Measurements from ENCODE around the gene IQCK.

IQCK gene

GRCh38 chr16:19841184-19841583 is 123.1 kb downstream of the IQCK start:
- FAIRE-seq: no peak

- no peak for FAIRE-seq
Measured at GRCh38 chr16:19842426-19843157, 124.5 kb downstream of the IQCK start.

GRCh38 chr16:19843371-19843770 is 125.3 kb downstream of the IQCK start:
- FAIRE-seq: no peak

- FAIRE-seq: no peak
Measured at GRCh38 chr16:19844945-19845641, 127.0 kb downstream of the IQCK start.

GRCh38 chr16:19846436-19846835 is 128.4 kb downstream of the IQCK start:
- FAIRE-seq: no peak

- FAIRE-seq: no peak
Measured at GRCh38 chr16:19848756-19849155, 130.7 kb downstream of the IQCK start.

GRCh38 chr16:19850131-19850817 is 132.2 kb downstream of the IQCK start:
- no peak for FAIRE-seq

GRCh38 chr16:19851476-19851875 is 133.4 kb downstream of the IQCK start:
- FAIRE-seq: no peak

- FAIRE-seq: no peak
Measured at GRCh38 chr16:19853132-19853741, 135.2 kb downstream of the IQCK start.

GRCh38 chr16:19853742-19854542 is 135.9 kb downstream of the IQCK start:
- no peak for FAIRE-seq

- no peak for FAIRE-seq
Measured at GRCh38 chr16:19854543-19854876, 136.4 kb downstream of the IQCK start.

GRCh38 chr16:19856120-19856519 is 138.0 kb downstream of the IQCK start:
- no peak for FAIRE-seq

- FAIRE-seq: no peak
Measured at GRCh38 chr16:19857593-19858339, 139.7 kb downstream of the IQCK start.

- FAIRE-seq: no peak
Measured at GRCh38 chr16:19858340-19859018, 140.4 kb downstream of the IQCK start.

GRCh38 chr16:19859166-19859565 is 141.1 kb downstream of the IQCK start:
- FAIRE-seq: no peak

GRCh38 chr16:19859603-19860002 is 141.5 kb downstream of the IQCK start:
- no peak for FAIRE-seq

GRCh38 chr16:19860166-19861041 is 142.3 kb downstream of the IQCK start:
- FAIRE-seq: no peak

GRCh38 chr16:19861133-19861532 is 143.1 kb downstream of the IQCK start:
- FAIRE-seq: no peak

- FAIRE-seq: no peak
Measured at GRCh38 chr16:19861811-19862327, 143.8 kb downstream of the IQCK start.

GRCh38 chr16:19863990-19864389 is 145.9 kb downstream of the IQCK start:
- no peak for FAIRE-seq
